Measurements from ENCODE around the gene PPHLN1. TPM values are rescaled to one million over a fixed set of nuclear protein-coding genes. Genes with fewer than 3 reads are reported as not detected.
"Not testable (repeated sequence)": the region's sequence is repeated elsewhere in the genome, so short reads cannot be mapped to it uniquely, and the experiment has no call there.

Gene PPHLN1
- total RNA-seq, 4 donors from 2014 or later, result 42.7 to 57.1 (median 53.2) TPM

DNA sequence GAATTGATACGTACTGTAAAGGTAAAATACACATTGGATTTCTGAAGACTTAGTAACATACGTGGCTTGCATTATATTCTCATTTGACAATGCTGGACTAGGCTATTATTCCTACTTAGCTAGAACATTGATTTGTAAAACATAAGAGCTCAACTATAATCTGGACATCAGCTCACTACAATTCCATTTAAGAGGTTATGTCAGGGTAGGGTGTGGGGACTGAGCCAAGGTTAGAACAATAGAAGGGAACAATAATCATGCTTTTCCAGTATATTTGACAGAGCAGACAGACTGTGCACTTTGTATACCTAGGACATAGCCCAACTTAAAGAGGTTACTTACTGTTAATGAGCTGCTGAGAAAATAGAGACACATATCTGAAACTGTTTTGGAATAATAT lies 10.9 kb upstream of the PPHLN1 start:
- no peak for TF ChIP-seq CTCF (IDR thresholded peaks at IDR 0.05)
- DNase-seq (ENCODE audit: low spot score) (no peak), ATAC-seq (ENCODE audit: low FRiP score) (no peak)

DNA sequence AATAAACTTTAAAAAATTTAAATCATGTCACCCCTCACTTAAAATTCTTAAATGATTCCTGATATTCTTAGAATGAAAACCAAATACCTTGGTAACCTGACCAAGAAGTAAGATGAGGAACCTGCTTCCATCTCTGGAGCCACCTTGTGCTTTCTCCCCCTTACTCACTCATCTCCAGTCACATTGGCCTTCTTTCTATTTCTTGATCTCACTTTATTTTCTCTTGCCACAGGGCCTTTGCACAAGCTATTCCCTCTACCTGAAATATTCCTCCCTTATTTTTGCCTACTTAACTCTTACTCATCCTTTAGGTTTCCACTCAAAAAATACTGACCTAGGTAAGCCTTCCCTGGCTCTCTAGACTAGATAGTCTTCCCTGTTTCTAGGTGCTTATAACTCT lies 5.2 kb upstream of the PPHLN1 start:
- no peak for ATAC-seq (ENCODE audit: low FRiP score)
- DNase-seq (ENCODE audit: low spot score), result no peak
- TF ChIP-seq CTCF (IDR thresholded peaks at IDR 0.05), result no peak

GRCh38 chr12:42322567-42322966 lies 3.4 kb upstream of the PPHLN1 start:
- ATAC-seq (ENCODE audit: low FRiP score) (no peak), DNase-seq (ENCODE audit: low spot score) (no peak)
- no peak for TF ChIP-seq CTCF (IDR thresholded peaks at IDR 0.05)

- no peak for TF ChIP-seq CTCF (IDR thresholded peaks at IDR 0.05)
- DNase-seq (ENCODE audit: low spot score), result no peak
- no peak for ATAC-seq (ENCODE audit: low FRiP score)
These were observed 2.1 kb upstream of the PPHLN1 start for GRCh38 chr12:42323856-42324255.

DNA sequence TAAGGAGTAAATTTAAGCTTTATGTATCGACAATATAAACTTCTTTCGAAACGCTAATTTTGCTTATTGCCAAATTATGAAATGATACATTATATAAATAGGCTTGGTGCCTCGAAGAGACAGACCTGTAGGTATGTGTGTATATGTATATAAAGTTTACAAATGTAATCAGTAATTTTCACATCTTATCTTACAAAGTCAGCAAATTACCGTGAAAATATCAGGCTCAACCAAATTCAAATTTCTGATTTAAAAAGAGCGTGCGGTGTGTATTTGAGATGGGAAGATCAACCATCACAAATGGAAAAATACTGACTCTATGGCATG lies 678 bp upstream of the PPHLN1 start:
- TF ChIP-seq CTCF (IDR thresholded peaks at IDR 0.05), result no peak
- DNase-seq (ENCODE audit: low spot score), result no peak
- no peak for ATAC-seq (ENCODE audit: low FRiP score)

DNA sequence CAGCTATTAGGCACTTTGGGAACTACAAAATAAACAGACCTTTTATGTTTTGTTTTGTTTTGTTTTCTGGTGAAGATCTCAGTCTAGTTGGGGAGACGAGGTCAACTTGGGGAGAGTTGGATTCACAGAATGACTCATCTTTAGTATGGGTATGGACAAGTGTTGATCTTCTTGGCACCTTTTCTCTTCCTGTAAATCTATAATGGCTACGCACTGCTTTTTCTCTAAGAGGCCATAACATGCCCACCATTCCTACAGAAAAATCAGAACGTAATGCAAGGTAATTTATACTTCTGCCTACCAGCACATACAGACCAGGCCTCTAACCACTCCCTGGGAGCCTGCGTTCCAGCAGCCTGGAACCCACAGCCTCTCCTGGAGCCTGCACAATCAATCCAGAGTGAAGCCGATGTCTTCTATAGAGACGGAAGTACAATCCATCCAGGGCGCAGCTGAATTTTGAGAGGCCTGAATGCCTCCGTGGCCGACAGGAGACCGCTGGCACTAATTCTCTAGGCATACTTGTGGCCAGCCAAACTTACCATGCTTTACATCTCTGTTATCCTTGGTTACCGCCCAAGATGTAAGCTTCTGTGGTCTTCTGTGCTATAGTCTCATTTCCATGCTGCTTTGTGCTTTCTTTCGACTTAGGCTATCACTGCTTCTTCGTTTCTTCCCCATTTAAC lies 717 bp downstream of the PPHLN1 start:
- no peak for DNase-seq (ENCODE audit: low spot score)
- TF ChIP-seq CTCF (IDR thresholded peaks at IDR 0.05), result no peak
- no peak for ATAC-seq (ENCODE audit: low FRiP score)

DNA sequence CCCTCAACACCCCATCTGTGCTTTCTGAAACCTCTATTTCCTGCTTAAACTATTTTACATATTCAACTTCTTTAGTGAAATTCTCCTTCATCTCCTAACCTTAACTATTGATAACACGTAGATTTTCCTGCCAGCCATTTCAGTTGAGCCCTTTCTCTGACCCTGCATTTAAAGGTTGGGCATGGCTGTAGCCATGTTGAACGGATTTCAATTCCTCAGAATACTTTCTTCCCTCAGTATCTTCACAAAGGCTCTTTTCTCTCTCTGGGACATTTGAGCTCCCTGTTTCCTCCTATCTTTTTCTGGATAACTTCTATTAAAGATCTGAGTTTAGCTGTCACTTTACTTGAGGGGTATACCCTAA lies 1.2 kb downstream of the PPHLN1 start:
- TF ChIP-seq CTCF (IDR thresholded peaks at IDR 0.05), result no peak
- ATAC-seq (ENCODE audit: low FRiP score) (no peak), DNase-seq (ENCODE audit: low spot score) (no peak)

DNA sequence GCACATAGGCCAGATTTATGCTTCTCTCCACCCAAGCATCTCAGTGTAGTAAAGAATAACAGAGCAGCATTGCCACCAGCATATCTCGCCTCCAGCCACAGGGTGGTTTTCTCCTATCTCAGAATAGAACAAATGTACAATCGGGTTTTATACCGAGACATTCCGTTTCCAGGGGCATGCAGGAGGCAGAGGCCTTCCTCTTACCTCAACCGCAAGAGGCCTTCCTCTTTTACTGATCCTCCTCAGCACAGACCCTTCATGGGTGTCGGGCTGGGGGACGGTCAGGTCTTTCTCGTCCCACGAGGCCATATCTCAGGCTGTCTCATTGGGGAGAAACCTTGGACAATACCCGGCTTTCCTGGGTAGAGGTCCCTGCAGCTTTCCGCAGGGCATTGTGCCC lies 4.1 kb downstream of the PPHLN1 start:
- DNase-seq (ENCODE audit: low spot score); ATAC-seq (ENCODE audit: low FRiP score): not testable (repeated sequence)

Measured in omental fat pad (tissue), 4 donors.